WI38 (cell line): ENCODE measurements around the gene KRTAP10-11.
A peak's percentile ranks its signal among the peaks of the same experiment; 100 is the strongest.

Experiments used
- H3K4me3 ChIP-seq: 2 replicates; pipeline ENCODE4 v1.5.1; 2011; ENCODE audit warnings: low read depth, mild to moderate bottlenecking, control low read depth, low read length
- CTCF ChIP-seq: IDR thresholded peaks from 2 replicates; pipeline ENCODE4 v1.5.1; 2012; ENCODE audit warnings: low read depth, mild to moderate bottlenecking, control low read depth, low read length

The KRTAP10-11 gene

GRCh38 chr21:44617071-44617501, 29.1 kb upstream of the KRTAP10-11 start:
- H3K4me3 ChIP-seq = no peak overlapping the region
- no peak for TF ChIP-seq CTCF

- H3K4me3 ChIP-seq = no peak overlapping the region
- TF ChIP-seq CTCF = peak; percentile 37
Observed at GRCh38 chr21:44618504-44618903, 27.7 kb upstream of the KRTAP10-11 start.

GRCh38 chr21:44618909-44619308, 27.3 kb upstream of the KRTAP10-11 start:
- no peak for TF ChIP-seq CTCF
- H3K4me3 ChIP-seq = no peak overlapping the region

- no peak overlapping the region for H3K4me3 ChIP-seq
- no peak for TF ChIP-seq CTCF
Observed at GRCh38 chr21:44619886-44620285, 26.3 kb upstream of the KRTAP10-11 start.

GRCh38 chr21:44623575-44623974, 22.6 kb upstream of the KRTAP10-11 start:
- no peak for TF ChIP-seq CTCF

GRCh38 chr21:44625756-44626155, 20.5 kb upstream of the KRTAP10-11 start:
- H3K4me3 ChIP-seq = no peak overlapping the region
- TF ChIP-seq CTCF = no peak

More at GRCh38 chr21:44623575-44623974, 22.6 kb upstream of the KRTAP10-11 start:
- H3K4me3 ChIP-seq = no peak overlapping the region

- no peak overlapping the region for H3K4me3 ChIP-seq
- no peak for TF ChIP-seq CTCF
Observed at GRCh38 chr21:44626262-44626661, 20.0 kb upstream of the KRTAP10-11 start.
